Tibial nerve (tissue), 3 donors: ENCODE results near the gene SLCO1B1.

Source experiments
- EP300 ChIP-seq, 2 donors: sonication (generic); formaldehyde crosslinking; IDR thresholded peaks; one replicate each; pipeline ENCODE4 v1.6.1; 2017; ENCODE audit warnings: antibody characterized with exemption in 2 of 2, mild to moderate bottlenecking in 1 of 2
- POLR2A ChIP-seq, 2 donors: fragments of 450-650 bp; IDR thresholded peaks; one replicate each; pipeline ENCODE4 v1.6.1; 2017; ENCODE audit warnings: antibody characterized with exemption in 2 of 2, mild to moderate bottlenecking in 2 of 2, moderate library complexity in 2 of 2

DNA sequence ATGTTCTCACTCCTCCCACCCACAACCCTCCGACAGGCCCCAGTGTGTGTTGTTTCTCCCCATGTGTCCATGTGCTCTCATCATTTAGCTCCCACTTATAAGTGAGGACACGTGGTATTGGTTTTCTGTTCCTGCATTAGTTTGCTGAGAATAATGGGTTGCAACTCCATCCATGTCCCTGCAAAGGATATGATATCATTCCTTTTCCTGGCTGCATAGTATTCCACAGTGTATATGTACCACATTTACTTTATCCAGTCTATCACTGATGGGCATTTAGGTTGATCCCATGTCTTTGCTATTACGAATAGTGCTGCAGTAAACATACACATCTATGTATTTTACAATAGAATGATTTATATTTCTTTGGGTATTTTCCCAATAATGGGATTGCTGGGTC lies 126.2 kb downstream of the SLCO1B1 start:
- TF ChIP-seq POLR2A (IDR thresholded peaks at IDR 0.05) (no peak), EP300 (IDR thresholded peaks at IDR 0.05) (no peak)
